SK-N-SH (cell line): ENCODE data around the gene MIGA1.

ENCODE experiments used
- CTCF ChIP-seq: fragments of 200-600 bp; sonication (generic); IDR thresholded peaks from 2 replicates; pipeline ENCODE4 v1.6.1; 2017; ENCODE audit warnings: antibody characterized with exemption, mild to moderate bottlenecking, moderate library complexity
- EZH2phosphoT487 ChIP-seq: fragments of 200-600 bp; sonication (generic); IDR thresholded peaks from 2 replicates; pipeline ENCODE4 v1.6.1; 2017; ENCODE audit warnings: low read depth, mixed run types, mild to moderate bottlenecking, antibody characterized with exemption, moderate library complexity, borderline replicate concordance
- GABPA ChIP-seq: IDR thresholded peaks from 2 replicates; pipeline ENCODE4 v1.4.0; 2012; ENCODE audit warnings: low read depth, mild to moderate bottlenecking
- GATA2 ChIP-seq: sonication (generic); formaldehyde crosslinking; IDR thresholded peaks from 2 replicates; pipeline ENCODE4 v1.5.0; 2020; ENCODE audit warnings: mild to moderate bottlenecking, missing genetic modification reagents
- IRF3 ChIP-seq: fragments of 150-350 bp; IDR thresholded peaks from 2 replicates; pipeline ENCODE4 v1.6.1; 2016; ENCODE audit warnings: mild to moderate bottlenecking, low read depth, low read length
- TCF12 ChIP-seq: IDR thresholded peaks from 2 replicates; pipeline ENCODE4 v1.4.0; 2012

- TF ChIP-seq TCF12 (no peak), IRF3 (no peak), EZH2phosphoT487 (no peak), GATA2 (CRISPR knock-in tag) (no peak), CTCF (no peak), GABPA (no peak)
Measured at GRCh38 chr1:77850082-77850481, 70.6 kb downstream of the MIGA1 start.
